ENCODE results near the gene TANC1. TPM values are rescaled to one million over a fixed set of nuclear protein-coding genes. Genes with fewer than 3 reads are reported as not detected.

Gene TANC1
- polyA plus RNA-seq, 1 donor from 2014 or later, result 0.37 TPM

DNA sequence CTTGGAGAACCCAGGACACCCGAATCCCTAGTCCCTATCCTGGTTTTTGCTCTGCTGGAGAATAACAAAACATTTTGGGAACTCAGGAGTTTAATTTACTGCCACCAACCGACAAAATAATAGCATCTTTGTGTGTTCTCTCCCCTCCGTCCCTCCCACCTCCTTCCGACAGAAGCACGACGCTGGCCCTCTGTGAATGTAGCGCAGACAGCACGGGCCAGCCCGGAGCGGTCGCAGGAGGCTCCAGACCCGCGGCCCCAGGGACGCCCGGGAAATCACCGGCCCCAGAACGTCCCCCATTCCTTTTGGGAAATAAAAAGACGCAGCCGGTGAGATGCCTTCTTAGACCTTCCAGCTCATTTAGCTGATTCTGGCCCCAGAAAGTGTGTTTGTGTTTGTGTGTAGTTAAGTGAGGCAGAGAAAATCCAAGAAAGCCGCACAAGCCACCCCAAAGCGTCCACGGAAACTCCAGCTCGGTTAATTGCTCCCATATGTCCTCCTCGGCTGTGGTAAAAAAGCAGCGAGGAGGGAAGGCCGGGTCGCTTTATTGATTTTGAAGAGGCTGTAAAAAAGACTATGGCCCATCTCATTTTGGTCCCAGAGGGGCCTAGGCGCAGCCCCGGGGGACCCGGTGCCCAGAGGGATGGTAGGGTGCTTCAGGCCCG is 577 bp upstream of the TANC1 start:
- Histone ChIP-seq H3K36me3 (ENCODE audit: insufficient read depth, low read length) (no peaks in the 10 kb centered on the region), H3K27ac (ENCODE audit: low read length) (no peak overlapping the region), H4K20me1 (ENCODE audit: insufficient read depth) (no peaks in the 10 kb centered on the region), H3K4me3 (ENCODE audit: low read length) (peak overlapping the region; percentile 73), H3K9me3 (ENCODE audit: low read length) (no peaks in the 10 kb centered on the region), H3K9ac (ENCODE audit: low read length) (no peak overlapping the region), H3K4me2 (ENCODE audit: low read length) (no peak overlapping the region), H3K79me2 (replicated peaks; ENCODE audit: insufficient read depth, low read length) (no peaks in the 10 kb centered on the region), H3K9me2 (ENCODE audit: insufficient read depth, low read length) (no peaks in the 10 kb centered on the region), H3K27me3 (ENCODE audit: insufficient read depth, low read depth, low read length) (peaks cover 98% of the 10 kb centered on the region), H2AFZ (ENCODE audit: low read depth, low read length) (no peak overlapping the region), H3F3A (ENCODE audit: insufficient read depth, low read length, poor library complexity, severe bottlenecking) (no peaks in the 10 kb centered on the region)
- TF ChIP-seq TAF1 (IDR thresholded peaks at IDR 0.05; ENCODE audit: low read depth) (no peak), EP300 (conservative IDR thresholded peaks at IDR 0.05; ENCODE audit: poor library complexity, severe bottlenecking) (no peak), EZH2 (IDR thresholded peaks at IDR 0.05; ENCODE audit: borderline replicate concordance, insufficient read depth, low read length, poor library complexity, severe bottlenecking) (no peak), MXI1 (conservative IDR thresholded peaks at IDR 0.05; ENCODE audit: poor library complexity, severe bottlenecking) (no peak), POLR2AphosphoS5 (IDR thresholded peaks at IDR 0.05) (no peak), SMC3 (conservative IDR thresholded peaks at IDR 0.05; ENCODE audit: poor library complexity) (no peak), RAD21 (conservative IDR thresholded peaks at IDR 0.05) (no peak)
- TF ChIP-seq, protein P1, sequence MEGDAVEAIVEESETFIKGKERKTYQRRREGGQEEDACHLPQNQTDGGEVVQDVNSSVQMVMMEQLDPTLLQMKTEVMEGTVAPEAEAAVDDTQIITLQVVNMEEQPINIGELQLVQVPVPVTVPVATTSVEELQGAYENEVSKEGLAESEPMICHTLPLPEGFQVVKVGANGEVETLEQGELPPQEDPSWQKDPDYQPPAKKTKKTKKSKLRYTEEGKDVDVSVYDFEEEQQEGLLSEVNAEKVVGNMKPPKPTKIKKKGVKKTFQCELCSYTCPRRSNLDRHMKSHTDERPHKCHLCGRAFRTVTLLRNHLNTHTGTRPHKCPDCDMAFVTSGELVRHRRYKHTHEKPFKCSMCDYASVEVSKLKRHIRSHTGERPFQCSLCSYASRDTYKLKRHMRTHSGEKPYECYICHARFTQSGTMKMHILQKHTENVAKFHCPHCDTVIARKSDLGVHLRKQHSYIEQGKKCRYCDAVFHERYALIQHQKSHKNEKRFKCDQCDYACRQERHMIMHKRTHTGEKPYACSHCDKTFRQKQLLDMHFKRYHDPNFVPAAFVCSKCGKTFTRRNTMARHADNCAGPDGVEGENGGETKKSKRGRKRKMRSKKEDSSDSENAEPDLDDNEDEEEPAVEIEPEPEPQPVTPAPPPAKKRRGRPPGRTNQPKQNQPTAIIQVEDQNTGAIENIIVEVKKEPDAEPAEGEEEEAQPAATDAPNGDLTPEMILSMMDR (IDR thresholded peaks at IDR 0.05; ENCODE audit: poor library complexity, severe bottlenecking), result no peak
- TF ChIP-seq, protein P2, sequence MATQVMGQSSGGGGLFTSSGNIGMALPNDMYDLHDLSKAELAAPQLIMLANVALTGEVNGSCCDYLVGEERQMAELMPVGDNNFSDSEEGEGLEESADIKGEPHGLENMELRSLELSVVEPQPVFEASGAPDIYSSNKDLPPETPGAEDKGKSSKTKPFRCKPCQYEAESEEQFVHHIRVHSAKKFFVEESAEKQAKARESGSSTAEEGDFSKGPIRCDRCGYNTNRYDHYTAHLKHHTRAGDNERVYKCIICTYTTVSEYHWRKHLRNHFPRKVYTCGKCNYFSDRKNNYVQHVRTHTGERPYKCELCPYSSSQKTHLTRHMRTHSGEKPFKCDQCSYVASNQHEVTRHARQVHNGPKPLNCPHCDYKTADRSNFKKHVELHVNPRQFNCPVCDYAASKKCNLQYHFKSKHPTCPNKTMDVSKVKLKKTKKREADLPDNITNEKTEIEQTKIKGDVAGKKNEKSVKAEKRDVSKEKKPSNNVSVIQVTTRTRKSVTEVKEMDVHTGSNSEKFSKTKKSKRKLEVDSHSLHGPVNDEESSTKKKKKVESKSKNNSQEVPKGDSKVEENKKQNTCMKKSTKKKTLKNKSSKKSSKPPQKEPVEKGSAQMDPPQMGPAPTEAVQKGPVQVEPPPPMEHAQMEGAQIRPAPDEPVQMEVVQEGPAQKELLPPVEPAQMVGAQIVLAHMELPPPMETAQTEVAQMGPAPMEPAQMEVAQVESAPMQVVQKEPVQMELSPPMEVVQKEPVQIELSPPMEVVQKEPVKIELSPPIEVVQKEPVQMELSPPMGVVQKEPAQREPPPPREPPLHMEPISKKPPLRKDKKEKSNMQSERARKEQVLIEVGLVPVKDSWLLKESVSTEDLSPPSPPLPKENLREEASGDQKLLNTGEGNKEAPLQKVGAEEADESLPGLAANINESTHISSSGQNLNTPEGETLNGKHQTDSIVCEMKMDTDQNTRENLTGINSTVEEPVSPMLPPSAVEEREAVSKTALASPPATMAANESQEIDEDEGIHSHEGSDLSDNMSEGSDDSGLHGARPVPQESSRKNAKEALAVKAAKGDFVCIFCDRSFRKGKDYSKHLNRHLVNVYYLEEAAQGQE (IDR thresholded peaks at IDR 0.05; ENCODE audit: borderline replicate concordance), result no peak

DNA sequence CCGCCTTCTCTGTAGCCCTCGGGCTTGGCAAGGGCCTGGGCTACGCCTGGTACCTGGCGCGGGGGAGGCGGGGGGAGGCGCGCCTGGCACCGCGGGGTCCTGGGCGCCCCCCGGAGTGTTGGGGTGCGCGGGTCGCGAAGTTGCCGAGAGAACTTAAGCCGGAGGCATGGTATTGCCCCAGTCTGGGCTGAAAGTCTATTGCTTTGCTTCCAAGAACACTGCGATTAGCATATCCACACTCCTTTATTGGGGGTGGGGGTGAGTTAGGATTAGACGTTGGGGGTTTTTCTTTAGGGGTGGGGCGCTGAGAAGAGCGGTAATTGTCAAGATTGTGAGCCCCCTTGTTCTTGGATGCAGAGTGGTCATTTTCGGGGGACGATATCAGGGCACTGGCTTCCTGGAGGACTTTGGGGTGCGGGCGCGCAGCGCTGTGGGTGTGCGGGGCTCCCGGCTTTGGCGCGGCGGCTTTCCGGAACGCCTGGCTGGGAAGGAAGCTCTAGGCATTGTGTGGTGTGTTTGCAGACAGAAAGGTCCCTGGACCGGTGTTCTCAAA is 798 bp downstream of the TANC1 start:
- Histone ChIP-seq H3K4me2 (ENCODE audit: low read length) (peak overlapping the region; percentile 75), H3K4me3 (ENCODE audit: low read length) (peak overlapping the region; percentile 73), H3K9me2 (ENCODE audit: insufficient read depth, low read length) (no peaks in the 10 kb centered on the region), H3K27me3 (ENCODE audit: insufficient read depth, low read depth, low read length) (peaks cover 93% of the 10 kb centered on the region), H3K9ac (ENCODE audit: low read length) (peak overlapping the region; percentile 18), H2AFZ (ENCODE audit: low read depth, low read length) (no peak overlapping the region), H3K36me3 (ENCODE audit: insufficient read depth, low read length) (no peaks in the 10 kb centered on the region), H3K9me3 (ENCODE audit: low read length) (no peaks in the 10 kb centered on the region), H3K79me2 (replicated peaks; ENCODE audit: insufficient read depth, low read length) (no peaks in the 10 kb centered on the region), H3F3A (ENCODE audit: insufficient read depth, low read length, poor library complexity, severe bottlenecking) (no peaks in the 10 kb centered on the region), H3K27ac (ENCODE audit: low read length) (no peak overlapping the region), H4K20me1 (ENCODE audit: insufficient read depth) (no peaks in the 10 kb centered on the region)
- no peak for TF ChIP-seq TAF1 (IDR thresholded peaks at IDR 0.05; ENCODE audit: low read depth)
- no peak for TF ChIP-seq POLR2AphosphoS5 (IDR thresholded peaks at IDR 0.05)
- TF ChIP-seq SMC3 (conservative IDR thresholded peaks at IDR 0.05; ENCODE audit: poor library complexity), result no peak
- no peak for TF ChIP-seq RAD21 (conservative IDR thresholded peaks at IDR 0.05)
- TF ChIP-seq EZH2 (IDR thresholded peaks at IDR 0.05; ENCODE audit: borderline replicate concordance, insufficient read depth, low read length, poor library complexity, severe bottlenecking), result no peak
- TF ChIP-seq, protein P1 (IDR thresholded peaks at IDR 0.05; ENCODE audit: poor library complexity, severe bottlenecking), result no peak
- TF ChIP-seq, protein P2 (IDR thresholded peaks at IDR 0.05; ENCODE audit: borderline replicate concordance), result no peak
- no peak for TF ChIP-seq MXI1 (conservative IDR thresholded peaks at IDR 0.05; ENCODE audit: poor library complexity, severe bottlenecking)
- TF ChIP-seq EP300 (conservative IDR thresholded peaks at IDR 0.05; ENCODE audit: poor library complexity, severe bottlenecking), result no peak

All from neural cell (in vitro differentiated cells).